Stimulated activated CD4-positive, alpha-beta T cell treated with anti-CD3 and anti-CD28 coated beads, TNF-alpha, amount 100 ng/mL, for 1 hour (primary cell): ENCODE results near the gene RAB40B.

Experiments used
- DNase-seq, 3 donors: peaks; one replicate each; pipeline ENCODE4 v3.0.0-alpha.2; 2020; ENCODE audit warnings: low read depth in 3 of 3, low spot score in 1 of 3

The RAB40B gene

GRCh38 chr17:82619641-82620040 lies 78.9 kb downstream of the RAB40B start:
- no peak for DNase-seq

DNA sequence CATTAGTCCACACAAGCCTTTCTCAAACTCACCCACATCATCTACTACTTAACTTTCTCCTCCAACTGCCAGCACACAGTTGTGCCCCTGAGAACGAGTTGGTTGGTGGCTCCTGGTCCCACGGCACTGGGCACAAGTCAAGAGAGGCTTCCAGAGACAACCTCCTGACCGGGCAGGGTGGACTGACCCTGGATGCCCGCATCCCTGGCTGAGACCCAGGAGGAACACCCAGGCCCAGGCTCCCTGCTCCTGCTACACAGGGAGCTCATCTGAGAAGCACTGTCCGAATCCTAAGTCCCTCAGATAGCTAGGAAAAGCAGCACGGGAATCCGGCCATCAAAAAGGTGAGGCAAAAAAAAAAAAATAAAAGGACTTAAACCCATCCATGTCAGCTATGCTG lies 79.3 kb downstream of the RAB40B start:
- DNase-seq = no peak

DNA sequence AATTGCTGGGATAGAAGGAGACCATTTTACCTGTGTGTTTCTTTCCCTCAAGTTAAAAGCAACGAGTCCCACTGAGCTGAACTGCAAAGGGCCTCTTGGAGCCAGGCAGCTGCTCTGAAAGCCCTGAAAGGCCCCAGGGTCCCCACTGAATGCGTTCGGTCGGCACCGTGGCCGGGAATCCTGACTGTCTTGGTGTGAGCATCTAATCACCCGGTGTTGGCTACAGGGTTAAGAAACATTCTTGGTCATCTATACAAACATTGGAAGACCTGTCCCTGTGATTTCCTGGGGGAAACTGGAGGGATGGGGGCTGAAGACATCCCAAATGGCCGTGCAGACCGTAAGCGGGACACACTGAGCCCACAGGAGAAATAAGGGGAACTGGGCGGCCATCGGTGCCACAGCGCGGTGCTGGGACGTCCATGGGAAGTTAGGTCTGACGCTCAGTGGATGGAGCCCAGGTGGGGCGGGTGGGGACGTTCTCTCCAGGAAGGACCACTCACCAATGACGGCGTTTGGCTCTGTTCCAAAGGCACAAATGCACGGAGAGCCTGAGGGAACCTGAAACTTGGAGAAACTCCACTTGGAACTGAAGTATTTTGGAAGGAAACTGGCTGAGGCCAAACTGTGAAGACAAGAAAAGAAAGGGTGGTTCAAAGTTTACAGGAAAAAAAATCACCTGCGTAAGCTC lies 82.3 kb downstream of the RAB40B start:
- no peak for DNase-seq

DNA sequence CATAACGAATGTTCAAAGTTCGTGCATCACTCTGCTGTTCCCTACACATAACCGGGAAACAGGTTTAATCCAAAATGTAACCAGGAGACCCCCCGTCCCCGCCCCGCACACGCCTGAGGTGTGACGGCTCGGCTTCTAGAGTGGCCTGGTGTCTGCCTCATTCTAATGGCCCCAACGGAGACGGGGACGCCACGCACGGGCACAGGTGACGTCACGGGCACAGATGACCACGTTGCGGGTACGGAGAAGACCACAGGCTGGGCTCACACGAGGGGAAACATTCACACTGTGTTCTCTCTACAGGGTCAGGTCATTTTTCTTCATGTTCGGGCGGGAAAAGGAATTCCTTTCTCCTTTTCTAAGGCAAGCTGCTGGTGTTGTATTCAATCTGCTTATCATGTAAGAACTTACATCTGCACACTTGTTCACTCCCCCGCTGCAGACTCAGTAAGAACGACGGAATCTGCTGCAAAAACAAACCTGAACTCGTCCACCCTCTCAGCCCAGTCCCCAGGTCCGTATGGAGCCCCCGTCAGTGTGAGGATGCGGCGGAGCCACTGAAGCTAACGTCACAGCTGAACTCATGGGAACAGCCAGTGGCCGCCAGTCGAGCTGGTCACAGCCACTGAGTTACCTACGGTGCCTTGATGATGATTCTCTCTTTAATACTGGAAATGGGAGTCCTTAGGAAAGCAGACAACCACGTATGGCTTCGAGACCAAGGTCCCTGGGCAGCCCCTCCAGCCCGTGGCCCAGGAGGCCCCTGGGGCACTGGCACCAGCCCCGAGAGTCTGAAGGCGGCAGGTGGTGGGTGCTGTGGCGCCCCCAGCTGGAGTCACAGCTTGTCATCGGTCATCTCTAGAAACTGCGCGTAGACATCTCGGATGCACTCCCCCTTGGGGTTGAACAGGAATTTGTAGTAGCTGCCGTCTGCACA lies 83.1 kb downstream of the RAB40B start:
- DNase-seq = no peak

DNA sequence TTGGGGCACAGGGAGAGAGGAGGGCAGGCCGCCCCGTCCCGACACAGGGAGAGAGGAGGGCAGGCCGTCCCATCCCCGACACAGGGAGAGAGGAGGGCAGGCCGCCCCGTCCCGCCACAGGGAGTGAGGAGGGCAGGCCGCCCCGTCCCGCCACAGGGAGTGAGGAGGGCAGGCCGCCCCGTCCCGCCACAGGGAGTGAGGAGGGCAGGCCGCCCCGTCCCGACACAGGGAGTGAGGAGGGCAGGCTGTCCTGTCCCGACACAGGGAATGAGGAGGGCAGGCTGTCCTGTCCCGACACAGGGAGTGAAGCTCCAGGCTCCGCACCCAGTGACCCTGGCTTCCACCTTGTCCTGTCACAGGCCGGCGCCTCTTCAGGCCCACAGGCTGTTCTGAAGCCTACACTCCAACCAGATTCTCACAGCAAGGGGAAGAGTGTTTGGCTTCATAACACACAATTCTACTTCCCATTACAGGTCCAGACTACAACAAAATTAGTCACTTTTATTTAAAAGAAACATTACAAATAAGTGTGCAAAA lies 84.3 kb downstream of the RAB40B start:
- no peak for DNase-seq

DNA sequence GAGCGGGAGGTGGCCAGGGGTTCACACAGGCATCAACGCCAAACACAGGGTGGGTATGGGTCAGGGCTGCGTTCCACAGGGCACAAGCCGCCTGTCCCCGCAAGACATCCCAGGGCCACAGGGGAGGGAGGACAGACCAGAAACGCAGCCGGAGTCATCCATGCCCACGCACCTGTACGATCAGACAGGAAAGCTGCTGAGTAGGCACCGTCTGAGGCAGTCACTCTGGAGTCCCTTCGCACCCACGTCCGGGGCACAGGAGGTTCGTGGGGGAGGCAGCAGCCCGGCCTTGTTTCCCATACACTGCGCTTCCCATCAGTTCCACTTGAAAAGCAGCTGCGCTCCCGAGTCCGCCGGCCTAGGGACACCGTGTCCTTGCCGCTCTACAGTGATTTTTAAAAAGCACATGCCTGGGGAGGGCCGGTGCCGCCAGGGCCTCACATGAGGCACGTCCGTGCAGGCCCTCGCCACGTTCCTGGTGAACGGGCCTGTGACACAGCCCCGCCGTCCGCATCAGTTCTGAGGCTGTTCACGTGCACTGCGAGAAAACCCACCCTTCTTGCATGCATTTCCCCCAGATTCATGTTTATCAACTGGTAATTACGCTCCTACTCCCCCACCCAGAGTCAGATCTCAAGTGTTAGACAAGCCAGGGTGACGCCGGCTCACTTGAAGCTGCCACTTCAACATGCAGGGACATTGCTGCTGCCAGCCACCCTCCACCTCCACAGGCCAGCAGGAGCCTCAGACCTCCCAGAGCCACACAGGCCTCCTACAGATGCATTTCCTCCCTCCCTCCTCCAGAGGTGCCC lies 85.0 kb downstream of the RAB40B start:
- DNase-seq = no peak

DNA sequence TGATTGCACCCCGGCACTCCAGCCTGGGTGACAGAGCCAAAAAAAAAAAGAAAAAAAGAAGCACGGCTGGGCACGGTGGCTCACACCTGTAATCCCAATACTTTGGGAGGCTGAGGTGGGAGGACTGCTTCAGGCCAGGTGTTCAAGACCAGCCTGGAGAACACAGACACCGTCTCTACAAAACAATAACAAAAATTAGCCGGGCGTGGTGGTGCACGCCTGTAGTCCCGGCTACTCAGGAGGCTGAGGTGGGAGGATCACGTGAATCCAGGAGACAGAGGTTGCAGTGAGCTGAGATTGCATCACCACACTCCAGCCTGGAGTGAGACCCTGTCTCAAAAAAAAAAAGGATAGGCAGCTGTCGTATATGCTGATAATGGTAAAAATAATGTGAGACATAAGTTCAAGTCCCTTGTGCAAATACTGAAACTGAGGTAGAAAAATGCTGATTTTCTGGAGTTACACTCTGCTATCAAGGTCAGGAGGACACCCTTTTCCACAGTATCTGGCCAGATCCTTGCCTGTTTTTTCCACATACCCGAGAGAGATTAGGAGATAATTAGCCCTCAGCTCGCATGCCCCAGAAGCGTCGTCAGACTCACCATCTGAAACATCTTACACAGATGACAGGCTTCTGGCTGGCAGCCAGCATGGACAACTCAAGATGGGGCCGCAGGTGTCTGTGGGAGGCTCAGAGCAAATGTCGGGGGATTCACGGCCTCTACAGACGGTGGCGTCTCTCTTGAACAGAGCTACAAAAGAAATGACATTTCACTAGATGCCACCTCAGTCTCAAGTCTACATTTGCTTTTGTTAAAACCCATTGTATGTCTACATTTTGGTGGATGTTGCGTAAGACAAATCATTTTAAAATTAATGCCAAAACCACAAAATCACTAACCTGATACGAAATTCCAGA lies 87.1 kb downstream of the RAB40B start:
- DNase-seq = no peak

- DNase-seq = no peak
Observed at GRCh38 chr17:82609655-82610054, 88.8 kb downstream of the RAB40B start.

DNA sequence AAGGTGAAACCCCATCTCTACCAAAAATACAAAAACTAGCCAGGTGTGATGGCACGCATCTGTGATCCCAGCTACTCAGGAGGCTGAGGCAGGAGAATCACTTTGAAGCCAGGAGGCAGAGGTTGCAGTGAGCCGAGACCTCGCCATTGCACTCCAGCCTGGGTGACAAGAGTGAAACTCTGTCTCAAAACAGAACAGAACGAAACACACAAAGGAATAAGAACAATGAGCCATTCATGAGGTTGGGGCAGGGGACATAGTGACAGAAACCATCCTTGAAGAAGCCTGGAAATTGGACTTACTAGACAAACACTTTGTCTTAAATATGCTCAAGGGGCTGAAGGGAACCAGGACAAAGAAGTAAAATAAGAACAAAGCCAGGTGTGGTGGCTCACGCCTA lies 89.7 kb downstream of the RAB40B start:
- DNase-seq = no peak

- DNase-seq = no peak
Observed at GRCh38 chr17:82605939-82606600, 92.4 kb downstream of the RAB40B start.
